Gastroesophageal sphincter (tissue), 3 donors: ENCODE measurements around the gene LORICRIN.

ENCODE experiments used
- CTCF ChIP-seq, 4 experiments: fragments of 200-600 bp in 2 of 4; fragments of 450-650 bp in 2 of 4; sonication (generic) in 1 of 4; IDR thresholded peaks; one replicate each; pipeline ENCODE4 v1.5.1; 2017 to 2019; ENCODE audit warnings: antibody characterized with exemption in 4 of 4, mild to moderate bottlenecking in 2 of 4, moderate library complexity in 2 of 4
- EP300 ChIP-seq: sonication (generic); formaldehyde crosslinking; IDR thresholded peaks from one replicate; pipeline ENCODE4 v1.6.1; 2017; ENCODE audit warnings: antibody characterized with exemption, mild to moderate bottlenecking
- POLR2AphosphoS5 ChIP-seq: sonication (generic); formaldehyde crosslinking; IDR thresholded peaks from one replicate; pipeline ENCODE4 v1.6.1; 2017; ENCODE audit warnings: antibody characterized with exemption

- TF ChIP-seq CTCF (IDR thresholded peaks at IDR 0.05) (no peak), POLR2AphosphoS5 (no peak), EP300 (no peak)
Observed at GRCh38 chr1:153238527-153238926, 21.0 kb upstream of the LORICRIN start.
